ENCODE results near the gene TAB3. TPM values are rescaled to one million over a fixed set of nuclear protein-coding genes. Genes with fewer than 3 reads are reported as not detected.
A peak's percentile ranks its signal among the peaks of the same experiment; 100 is the strongest.

TAB3 gene
- total and polyA plus RNA-seq, 9 of the 15 experiments (the other 6 are each of a cell fraction or from before 2014, with no cell fraction given) = 2.4 to 31.1 (median 15.5) TPM

DNA sequence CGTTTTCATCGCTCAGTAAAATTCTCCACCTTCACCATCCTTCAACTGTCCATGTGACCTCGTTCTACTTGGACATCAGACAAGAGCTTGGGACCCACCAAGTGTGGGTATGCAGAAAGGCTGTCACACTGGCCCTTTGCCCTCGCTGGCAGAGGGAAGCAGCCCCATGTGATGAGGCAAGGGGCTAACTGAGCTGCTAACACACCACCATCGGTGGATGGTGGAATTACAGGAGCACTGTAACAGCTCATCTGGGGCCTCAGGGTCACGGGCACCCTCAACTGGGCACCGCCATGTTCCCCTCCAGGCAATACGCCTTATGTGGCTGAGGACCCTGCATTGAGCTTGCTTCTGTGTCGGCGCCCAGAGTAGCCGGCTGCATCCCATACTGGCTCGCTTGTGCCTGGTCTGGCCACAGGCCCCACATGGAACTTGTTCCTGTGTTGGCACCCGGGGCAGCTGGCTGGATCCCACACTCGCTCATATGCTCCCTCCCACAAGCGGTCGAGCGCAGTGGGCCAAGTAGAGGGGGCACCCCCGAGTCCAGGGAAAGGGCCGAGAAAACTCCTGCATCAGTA is 109.5 kb downstream of the TAB3 start:
- POLR2A ChIA-PET = no interaction called here
- 8% methylated on average over 17 of the region's 19 CpGs for WGBS (ENCODE audit: insufficient coverage, low coverage, missing lambda C conversion rate)
- Histone ChIP-seq H3K4me3 (no peak overlapping the region), H3K27me3 (ENCODE audit: control insufficient read depth in 2 of 2, insufficient read depth in 2 of 2, low read length in 2 of 2) (peaks cover 0 to 7% of the 10 kb centered on the region in 2 experiments; a peak in 2 of 5 replicates), H3K79me2 (ENCODE audit: control insufficient read depth, insufficient read depth, low read length) (no peaks in the 10 kb centered on the region), H3K36me3 (ENCODE audit: control insufficient read depth, insufficient read depth, low read length) (no peaks in the 10 kb centered on the region), H3K4me1 (replicated peaks in 1 of 2; ENCODE audit: control insufficient read depth in 2 of 2, insufficient read depth in 2 of 2, low read length in 2 of 2) (no peaks in the 10 kb centered on the region), H4K20me1 (replicated peaks; ENCODE audit: control insufficient read depth, insufficient read depth, low read length) (no peaks in the 10 kb centered on the region), H3K9ac (ENCODE audit: insufficient read depth in 1 of 2, low read depth in 2 of 2, low read length in 2 of 2) (no peak overlapping the region), H2AFZ (ENCODE audit: low read depth, low read length) (no peak overlapping the region), H3K4me2 (ENCODE audit: insufficient read depth, low read length) (no peak overlapping the region), H3K9me3 (replicated peaks; ENCODE audit: control insufficient read depth, insufficient read depth, low read depth, low read length) (no peaks in the 10 kb centered on the region), H3K27ac (ENCODE audit: extremely low read depth, low read depth, low read length) (no peak overlapping the region), H3K9me1 (ENCODE audit: control insufficient read depth, insufficient read depth, low read length) (no peaks in the 10 kb centered on the region)
- no TSS peak for BruUV-seq (replicated peaks)
- in situ Hi-C loops (cut with MboI) (no loop called here), intact Hi-C loops (cut with micrococcal nuclease) (no loop called here)
- no peak for TF ChIP-seq SMARCB1 (IDR thresholded peaks at IDR 0.05; ENCODE audit: insufficient read length, low read depth)
- ATAC-seq = peak; percentile 68; the same call in 2 of the 3 replicates
- peak in 1 of 4 experiments; percentile 6 for DNase-seq (ENCODE audit: extremely low read depth in 1 of 4, low spot score in 3 of 4)
- FAIRE-seq = no peak
- CTCF ChIA-PET (ENCODE audit: low intra/inter-chr PET ratio) = no interaction called here

DNA sequence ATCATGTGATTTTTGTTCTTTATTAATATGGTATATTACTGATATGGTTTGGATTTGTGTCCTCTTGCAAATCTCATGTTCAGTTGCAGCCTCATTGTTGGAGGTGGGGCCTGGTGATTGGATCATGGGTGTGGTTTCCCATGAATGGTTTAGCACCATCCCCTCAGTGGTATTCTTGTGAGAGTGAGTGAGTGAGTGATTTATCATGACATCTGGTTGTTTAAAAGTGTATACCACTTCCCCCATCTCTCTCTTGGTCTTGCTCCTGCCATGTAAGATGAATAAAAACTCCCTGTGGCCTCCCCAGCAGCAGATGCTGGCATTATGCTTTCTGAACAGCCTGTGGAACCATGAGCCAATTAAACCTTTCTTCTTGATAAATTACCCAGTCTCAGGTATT is 111.5 kb downstream of the TAB3 start:
- Histone ChIP-seq H3K79me2 (ENCODE audit: control insufficient read depth, insufficient read depth, low read length) (no peaks in the 10 kb centered on the region), H3K4me1 (replicated peaks in 1 of 2; ENCODE audit: control insufficient read depth in 2 of 2, insufficient read depth in 2 of 2, low read length in 2 of 2) (no peaks in the 10 kb centered on the region), H4K20me1 (replicated peaks; ENCODE audit: control insufficient read depth, insufficient read depth, low read length) (no peaks in the 10 kb centered on the region), H3K4me3 (no peak overlapping the region), H2AFZ (ENCODE audit: low read depth, low read length) (no peak overlapping the region), H3K36me3 (ENCODE audit: control insufficient read depth, insufficient read depth, low read length) (no peaks in the 10 kb centered on the region), H3K4me2 (ENCODE audit: insufficient read depth, low read length) (no peak overlapping the region), H3K9me3 (replicated peaks; ENCODE audit: control insufficient read depth, insufficient read depth, low read depth, low read length) (no peaks in the 10 kb centered on the region), H3K9me1 (ENCODE audit: control insufficient read depth, insufficient read depth, low read length) (no peaks in the 10 kb centered on the region), H3K27me3 (ENCODE audit: control insufficient read depth in 2 of 2, insufficient read depth in 2 of 2, low read length in 2 of 2) (peaks cover 0 to 7% of the 10 kb centered on the region in 2 experiments; a peak in 2 of 5 replicates), H3K9ac (ENCODE audit: insufficient read depth in 1 of 2, low read depth in 2 of 2, low read length in 2 of 2) (no peak overlapping the region), H3K27ac (ENCODE audit: extremely low read depth, low read depth, low read length) (no peak overlapping the region)
- no peak for FAIRE-seq
- ChIA-PET POLR2A (no interaction called here), CTCF (ENCODE audit: low intra/inter-chr PET ratio) (no interaction called here)
- in situ Hi-C loops (cut with MboI) = no loop called here
- TF ChIP-seq TAF15 (IDR thresholded peaks at IDR 0.05; ENCODE audit: low read depth, low read length) = no peak
- TF ChIP-seq MEIS2 (IDR thresholded peaks at IDR 0.05; ENCODE audit: partially characterized antibody) = peak; percentile 32
- TF ChIP-seq SAP30 (IDR thresholded peaks at IDR 0.05; ENCODE audit: borderline replicate concordance, insufficient read depth, low read depth, low read length, poor library complexity, severe bottlenecking) = no peak
- TF ChIP-seq TCF3 (CRISPR knock-in tag; IDR thresholded peaks at IDR 0.05) = no peak
- TF ChIP-seq POLR2B (IDR thresholded peaks at IDR 0.05; ENCODE audit: low read depth, partially characterized antibody) = no peak
- TF ChIP-seq, protein P1, sequence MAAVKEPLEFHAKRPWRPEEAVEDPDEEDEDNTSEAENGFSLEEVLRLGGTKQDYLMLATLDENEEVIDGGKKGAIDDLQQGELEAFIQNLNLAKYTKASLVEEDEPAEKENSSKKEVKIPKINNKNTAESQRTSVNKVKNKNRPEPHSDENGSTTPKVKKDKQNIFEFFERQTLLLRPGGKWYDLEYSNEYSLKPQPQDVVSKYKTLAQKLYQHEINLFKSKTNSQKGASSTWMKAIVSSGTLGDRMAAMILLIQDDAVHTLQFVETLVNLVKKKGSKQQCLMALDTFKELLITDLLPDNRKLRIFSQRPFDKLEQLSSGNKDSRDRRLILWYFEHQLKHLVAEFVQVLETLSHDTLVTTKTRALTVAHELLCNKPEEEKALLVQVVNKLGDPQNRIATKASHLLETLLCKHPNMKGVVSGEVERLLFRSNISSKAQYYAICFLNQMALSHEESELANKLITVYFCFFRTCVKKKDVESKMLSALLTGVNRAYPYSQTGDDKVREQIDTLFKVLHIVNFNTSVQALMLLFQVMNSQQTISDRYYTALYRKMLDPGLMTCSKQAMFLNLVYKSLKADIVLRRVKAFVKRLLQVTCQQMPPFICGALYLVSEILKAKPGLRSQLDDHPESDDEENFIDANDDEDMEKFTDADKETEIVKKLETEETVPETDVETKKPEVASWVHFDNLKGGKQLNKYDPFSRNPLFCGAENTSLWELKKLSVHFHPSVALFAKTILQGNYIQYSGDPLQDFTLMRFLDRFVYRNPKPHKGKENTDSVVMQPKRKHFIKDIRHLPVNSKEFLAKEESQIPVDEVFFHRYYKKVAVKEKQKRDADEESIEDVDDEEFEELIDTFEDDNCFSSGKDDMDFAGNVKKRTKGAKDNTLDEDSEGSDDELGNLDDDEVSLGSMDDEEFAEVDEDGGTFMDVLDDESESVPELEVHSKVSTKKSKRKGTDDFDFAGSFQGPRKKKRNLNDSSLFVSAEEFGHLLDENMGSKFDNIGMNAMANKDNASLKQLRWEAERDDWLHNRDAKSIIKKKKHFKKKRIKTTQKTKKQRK (IDR thresholded peaks at IDR 0.05; ENCODE audit: borderline replicate concordance, low read depth, low read length) = no peak
- no peak for DNase-seq (ENCODE audit: extremely low read depth in 1 of 4, low spot score in 3 of 4)
- no peak for ATAC-seq
- intact Hi-C loops (cut with micrococcal nuclease) = no loop called here
- no TSS peak for BruUV-seq (replicated peaks)
